GM18858 (cell line): Measurements from ENCODE around the gene ZCCHC17.
"Not testable (repeated sequence)": the region's sequence is repeated elsewhere in the genome, so short reads cannot be mapped to it uniquely, and the experiment has no call there.

Experiments used
- ATAC-seq: cut with Tn5 transposase; IDR thresholded peaks from one replicate; pipeline ENCODE4 v1.9.1; 2021; ENCODE audit not compliant: unreplicated experiment

Gene ZCCHC17, protein sequence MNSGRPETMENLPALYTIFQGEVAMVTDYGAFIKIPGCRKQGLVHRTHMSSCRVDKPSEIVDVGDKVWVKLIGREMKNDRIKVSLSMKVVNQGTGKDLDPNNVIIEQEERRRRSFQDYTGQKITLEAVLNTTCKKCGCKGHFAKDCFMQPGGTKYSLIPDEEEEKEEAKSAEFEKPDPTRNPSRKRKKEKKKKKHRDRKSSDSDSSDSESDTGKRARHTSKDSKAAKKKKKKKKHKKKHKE

DNA sequence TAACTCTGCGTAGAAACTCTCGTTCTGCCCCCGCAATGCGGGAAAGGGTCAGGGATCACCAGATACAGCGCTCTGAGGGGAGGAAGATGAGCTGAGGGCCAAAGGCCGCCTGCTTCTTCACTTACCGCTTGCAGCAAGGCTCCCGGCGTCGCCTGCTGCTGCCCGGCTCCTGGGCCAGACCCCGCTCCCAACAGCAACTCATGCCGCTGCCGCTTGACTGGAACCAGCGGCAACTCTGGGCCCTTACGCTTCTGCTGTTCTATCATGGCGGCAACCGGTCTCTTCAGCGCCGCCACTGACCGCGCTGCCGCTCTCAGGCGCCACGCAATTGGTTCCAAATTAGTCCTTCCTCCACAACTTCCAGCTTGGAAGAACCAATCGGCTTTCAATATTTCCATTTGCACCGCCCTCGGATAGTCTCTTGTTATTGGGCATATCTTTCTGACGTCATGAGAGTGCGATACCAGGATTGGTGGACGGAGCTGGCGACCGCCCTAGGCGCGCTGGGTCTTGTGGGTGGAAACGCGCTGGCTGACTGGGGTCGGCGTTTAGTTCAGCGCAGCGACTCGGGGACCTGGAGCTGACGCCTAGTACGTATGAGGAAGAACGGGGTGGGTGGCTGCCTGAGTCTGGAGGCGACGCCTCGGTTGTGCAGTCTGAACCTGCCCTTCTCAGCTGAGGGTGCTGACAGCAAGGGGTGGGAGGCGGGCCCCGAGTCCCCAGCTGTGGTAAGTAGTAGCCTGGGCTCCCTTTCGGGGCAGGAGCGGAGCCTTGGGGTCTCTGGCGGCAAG is at the start of gene ZCCHC17, which contains the start of gene SNRNP40:
Gene ZCCHC17 (plus strand): TSS at position 547 of the 791 bp plus-strand sequence. CDS start 13,067 bp downstream, outside the sequence.
Gene SNRNP40 (minus strand): TSS at position 303 of the 791 bp plus-strand sequence. CDS start 37 bp downstream, at position 266.
- peak; percentile 85 for ATAC-seq

DNA sequence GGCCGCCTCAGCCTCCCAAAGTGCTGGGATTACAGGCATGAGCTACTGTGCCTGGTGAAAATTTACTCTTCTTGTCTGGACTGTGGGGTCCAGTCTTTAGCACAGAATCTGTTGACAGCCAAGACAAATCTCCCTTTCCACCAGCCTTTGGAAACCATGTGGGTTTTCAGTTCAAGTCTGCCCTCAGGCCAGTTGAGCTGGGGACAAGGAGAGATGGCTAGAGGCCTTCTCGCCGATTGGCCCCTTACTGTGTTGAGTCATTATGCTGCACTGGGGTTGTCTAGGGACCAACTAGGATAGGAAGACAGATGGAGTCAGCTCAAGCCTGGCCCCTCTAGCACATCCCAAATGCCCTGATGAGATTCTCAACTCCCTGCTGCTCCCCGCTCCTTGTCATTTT is 48.6 kb upstream of the ZCCHC17 start:
- no peak for ATAC-seq

DNA sequence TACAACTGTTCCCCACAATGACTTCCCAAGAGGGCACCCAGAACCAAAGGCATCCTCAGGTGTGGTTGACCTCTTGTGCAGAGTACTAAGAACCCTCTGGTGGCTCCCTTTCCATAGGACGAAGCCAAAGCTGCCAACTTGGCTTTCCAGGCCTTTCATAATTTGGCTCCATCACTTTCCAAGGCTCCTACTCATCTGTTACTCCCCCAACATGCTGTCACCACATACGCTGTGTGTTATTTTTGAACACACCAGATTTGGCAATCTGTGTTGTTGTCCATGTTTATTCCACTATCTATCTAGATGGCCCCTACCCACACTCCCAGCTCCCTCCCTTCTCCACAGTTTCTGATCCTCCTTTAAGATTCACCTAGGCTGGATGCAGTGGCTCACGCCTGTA is 47.0 kb upstream of the ZCCHC17 start:
- no peak for ATAC-seq

DNA sequence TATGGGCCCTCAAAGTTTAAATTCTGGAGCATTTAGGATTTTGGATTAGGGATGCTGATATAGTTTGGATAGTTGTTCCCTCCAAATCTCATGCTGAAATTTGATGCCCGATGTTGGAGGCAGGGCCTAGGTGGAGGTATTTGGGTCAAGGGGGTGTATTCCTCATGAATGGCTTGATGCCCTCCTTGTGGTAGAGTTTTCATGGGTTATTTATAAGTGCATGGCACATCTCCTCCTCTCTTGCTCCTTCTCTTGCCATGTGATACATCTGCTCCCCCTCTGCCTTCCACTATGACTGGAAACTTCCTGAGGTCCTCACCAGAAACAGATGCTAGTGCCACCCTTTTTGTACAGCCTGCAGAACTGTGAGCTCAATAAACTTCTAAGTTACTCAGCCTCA is 39.6 kb upstream of the ZCCHC17 start:
- no peak for ATAC-seq

DNA sequence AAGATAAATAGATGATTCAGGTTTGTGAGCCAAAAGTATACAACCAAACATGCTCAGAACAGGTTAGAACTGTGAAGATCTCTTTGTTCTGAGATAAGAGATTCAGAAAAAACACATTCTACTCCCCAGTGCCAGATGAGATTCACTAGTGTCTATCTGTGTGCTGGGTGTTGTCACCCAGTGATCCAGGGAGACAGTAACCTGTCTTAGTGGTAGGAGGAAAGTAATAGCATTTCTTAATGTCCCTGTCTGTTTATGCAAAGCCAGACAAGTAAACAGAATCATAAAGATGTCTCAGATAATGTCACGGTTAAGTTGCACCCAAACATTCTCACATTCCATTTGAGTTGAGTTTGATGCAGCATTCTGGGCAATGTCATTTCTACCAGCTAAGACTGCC is 38.3 kb upstream of the ZCCHC17 start:
- ATAC-seq = no peak

DNA sequence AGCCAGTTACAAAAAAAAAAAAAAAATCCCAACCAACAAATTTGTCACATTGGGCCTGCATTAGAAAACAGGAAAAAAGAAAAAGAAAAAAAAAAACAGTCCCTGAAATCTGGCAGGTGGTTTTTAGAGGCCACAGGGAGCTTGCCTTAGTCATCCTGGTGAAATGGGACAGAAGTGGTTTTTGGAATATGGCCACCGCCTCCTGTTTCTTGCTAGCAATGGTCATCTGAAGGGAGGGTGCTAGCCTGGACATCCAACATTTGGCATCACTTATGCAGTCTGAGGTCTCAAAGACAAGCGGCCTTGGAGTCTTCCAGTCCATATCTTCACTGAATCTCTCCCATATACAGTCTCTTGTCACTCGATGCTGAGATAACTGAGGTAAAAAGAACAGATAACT is 37.1 kb upstream of the ZCCHC17 start:
- ATAC-seq = no peak

DNA sequence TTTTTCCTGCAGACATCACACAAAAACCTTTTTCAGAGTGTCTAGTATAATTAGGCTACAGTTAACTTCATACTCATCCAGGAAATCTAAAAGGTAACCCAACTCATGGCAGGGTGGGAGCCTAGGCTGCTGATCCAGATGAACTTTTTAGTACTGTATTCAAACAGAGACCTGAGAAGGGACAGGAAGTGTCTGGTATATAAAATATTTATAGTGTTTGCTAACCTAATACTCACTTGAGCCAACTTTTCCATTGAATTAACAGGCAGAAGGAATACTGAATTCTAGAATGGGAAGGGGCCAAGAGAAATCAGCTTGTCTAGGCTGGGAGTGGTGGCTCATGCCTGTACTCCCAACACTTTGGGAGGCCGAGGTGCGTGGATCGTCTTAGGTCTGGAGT is 34.9 kb upstream of the ZCCHC17 start:
- ATAC-seq = no peak

DNA sequence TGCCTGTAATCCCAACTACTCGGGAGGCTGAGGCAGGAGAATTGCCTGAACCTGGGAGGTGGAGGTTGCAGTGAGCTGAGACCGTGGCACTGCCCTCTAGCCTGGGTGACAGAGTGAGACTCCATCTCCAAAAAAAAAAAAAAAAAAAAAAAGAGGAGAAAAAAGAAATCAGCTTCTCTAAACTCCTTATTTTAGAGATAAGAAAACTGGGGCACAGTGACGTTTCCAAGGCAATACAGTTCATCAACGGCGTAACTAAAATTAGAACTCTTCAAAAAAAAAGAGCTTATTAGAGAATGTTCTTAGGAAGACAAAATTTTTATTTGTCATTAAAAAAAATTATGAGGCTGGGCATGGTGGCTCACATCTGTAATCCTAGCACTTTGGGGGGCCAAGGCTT is 34.4 kb upstream of the ZCCHC17 start:
- not testable (repeated sequence) for ATAC-seq

DNA sequence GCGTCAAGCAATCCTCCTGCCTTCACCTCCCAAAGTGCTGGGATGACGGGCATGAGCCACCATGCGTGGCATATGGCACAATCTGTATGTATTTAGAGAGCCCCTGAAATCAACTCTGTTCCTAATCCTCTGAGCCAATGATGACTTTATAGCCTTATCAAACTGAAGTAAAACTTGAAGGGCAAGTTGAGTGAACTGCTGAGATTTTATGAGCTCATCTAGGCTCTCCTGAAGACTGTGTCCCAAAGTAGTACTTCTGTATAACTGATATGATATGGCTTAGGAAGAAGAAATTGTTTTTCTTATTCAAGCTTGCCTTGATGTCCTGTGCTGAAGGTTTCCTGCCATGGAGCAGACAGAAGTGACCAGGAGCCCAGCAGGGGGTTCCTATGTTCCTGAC is 33.4 kb upstream of the ZCCHC17 start:
- no peak for ATAC-seq

DNA sequence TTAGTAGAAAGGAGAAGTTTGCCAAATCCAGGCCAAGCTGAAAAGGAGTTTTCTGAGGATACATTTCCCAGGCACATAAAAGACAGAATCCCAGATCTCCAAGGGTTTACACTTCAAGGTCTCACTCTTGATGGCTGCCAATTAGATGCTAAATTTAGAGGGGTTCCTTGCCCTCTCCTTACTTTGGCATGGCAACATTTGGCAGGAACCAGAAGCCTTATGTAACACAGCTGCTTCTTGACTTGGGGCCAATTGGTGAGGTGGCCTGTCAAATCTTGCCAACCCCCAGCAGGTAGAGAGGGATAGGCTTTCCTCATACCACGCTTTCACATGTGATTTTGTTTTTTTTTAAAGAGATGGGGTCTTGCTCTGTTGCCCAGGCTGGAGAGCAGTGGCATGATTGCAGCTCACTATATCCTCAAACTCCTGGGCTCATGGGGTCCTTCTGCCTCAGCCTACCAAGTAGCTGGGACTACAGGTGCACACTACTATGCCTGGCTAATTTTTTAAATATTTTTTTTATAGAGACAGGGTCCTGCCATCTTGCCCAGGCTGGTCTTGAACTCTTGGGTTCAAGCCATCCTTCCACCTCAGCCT is 31.9 kb upstream of the ZCCHC17 start:
- ATAC-seq = no peak

DNA sequence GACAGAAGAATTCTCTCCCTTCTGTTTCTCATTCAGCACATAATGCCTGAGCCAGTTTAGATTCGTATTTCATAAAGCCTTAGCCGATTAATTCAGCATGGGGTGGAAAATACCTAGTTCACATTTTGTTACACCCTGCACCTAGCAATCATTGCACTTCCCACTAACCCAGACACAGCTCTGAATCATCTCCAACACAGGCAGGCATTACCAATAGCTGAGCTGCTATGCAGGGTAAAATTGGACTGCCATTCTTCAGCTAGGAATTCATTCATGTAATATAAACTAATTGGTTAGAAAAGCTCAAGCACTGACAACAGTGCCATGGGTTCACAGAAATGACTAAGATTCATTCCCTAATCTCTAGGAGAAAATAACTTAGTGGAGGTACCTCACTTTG is 30.3 kb upstream of the ZCCHC17 start:
- no peak for ATAC-seq

DNA sequence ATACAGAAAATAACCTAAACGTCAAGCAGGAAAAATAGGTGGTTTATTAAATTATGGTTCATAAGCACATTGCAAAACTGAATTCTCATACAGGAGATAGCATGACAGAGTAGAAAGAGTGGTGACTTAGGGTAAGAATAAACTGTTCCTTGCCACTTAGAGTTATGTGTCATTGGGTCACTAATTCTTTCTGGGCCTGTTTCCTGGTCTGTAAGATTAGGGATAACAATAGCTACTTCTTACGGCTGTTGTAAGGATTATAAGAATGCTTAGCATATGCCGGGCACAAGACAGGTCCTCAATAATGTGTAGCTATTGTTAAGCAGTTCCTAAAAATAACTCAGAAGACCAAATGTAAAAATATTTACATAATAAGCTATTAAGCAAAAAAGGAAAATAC is 24.5 kb upstream of the ZCCHC17 start:
- no peak for ATAC-seq

DNA sequence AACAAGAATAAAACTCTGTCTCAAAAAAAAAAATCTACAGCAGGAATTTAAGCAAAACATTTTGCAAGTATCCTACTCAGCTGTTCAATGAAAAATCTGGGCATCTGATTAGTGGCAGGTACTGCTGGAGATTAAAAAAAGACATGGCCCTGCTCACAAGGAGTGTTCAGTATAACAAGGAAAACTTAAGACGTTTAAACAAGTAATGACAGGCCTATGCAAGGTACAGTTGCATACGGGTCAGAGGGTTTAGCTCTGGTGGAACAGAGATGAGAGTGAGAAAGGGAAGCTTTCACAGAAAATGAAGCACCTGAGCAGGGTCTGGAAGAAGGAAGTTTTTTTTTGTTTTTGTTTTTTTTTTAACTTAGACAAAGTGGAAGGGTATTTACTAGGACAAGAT is 23.2 kb upstream of the ZCCHC17 start:
- ATAC-seq = no peak

DNA sequence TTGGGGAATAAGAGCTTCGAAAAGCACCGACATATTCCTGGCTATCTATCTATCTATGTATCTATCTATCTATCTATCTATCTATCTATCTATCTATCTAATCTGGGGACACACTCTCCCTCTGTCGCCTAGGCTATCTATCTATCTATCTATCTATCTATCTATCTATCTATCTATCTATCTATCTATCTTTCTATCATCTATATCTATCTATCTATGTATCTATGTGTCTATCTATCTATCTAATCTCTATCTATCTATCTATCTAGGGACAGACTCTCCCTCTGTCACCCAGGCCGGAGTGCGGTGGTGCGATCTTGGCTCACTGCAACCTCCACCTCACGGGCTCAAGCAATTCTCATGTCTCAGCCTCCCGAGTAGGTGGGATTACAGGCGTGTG is 14.4 kb upstream of the ZCCHC17 start:
- not testable (repeated sequence) for ATAC-seq

DNA sequence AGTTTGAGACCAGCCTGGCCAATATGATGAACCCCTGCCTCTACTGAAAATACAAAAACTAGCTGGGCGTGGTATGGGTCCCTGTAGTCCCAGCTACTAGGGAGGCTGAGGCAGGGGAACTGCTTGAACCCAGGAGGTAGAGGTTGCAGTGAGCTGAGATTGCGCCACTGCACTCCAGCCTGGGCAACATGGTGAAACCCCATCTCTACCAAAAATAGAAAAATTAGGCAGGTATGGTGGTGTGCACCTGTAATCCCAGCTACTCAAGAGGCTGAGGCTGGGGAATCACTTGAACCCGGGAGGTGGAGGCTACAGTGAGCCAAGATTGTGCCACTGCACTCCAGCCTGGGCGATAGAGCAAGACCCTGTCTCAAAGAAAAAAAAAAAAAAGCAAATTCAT is 9.0 kb upstream of the ZCCHC17 start:
- ATAC-seq = not testable (repeated sequence)

DNA sequence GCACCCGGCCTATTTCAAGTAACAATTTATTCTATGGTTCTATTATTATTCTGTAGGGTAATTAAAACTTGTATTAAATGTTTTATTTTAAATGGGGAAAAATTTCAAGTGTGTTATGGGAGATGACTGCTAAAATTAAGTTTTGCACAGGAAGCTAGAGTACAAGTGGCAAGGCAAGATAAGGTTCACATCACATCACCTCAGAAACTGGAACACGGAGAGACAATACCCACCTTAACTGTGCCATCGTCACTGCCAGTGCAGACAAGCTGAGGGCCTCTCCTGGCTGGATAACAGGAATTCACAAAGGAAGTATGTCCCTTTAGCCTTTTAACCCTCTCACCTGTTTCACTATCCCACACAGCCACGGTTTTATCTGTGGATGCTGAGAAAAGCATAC is 7.8 kb upstream of the ZCCHC17 start:
- no peak for ATAC-seq

DNA sequence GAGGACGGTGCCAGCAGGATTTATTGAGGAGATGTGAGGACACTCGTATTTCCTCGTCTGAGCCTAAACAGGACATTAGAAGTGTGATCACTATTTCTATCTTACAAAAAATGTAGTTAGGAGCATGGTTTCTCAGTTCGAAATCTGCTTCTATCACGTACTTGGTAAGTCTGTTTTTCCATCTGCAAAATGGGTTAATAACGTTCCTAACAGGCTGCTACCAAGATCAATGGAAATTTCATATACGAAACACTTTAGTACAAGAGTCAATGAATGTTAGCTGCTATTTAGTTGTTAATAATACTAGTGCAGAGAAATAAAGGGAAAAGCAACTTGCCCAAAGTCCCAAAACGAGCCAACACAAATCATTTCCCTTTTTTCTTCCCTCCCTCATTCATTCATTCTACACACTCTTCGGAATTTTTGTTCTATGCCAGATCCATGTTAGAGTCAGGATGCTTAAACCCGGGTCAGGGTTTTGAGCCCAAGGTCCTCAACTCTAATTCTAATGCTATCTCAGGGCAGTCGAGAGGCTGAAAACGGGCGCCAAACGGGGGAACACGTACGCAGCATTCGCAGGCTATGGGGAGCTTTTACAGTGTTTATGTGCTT is 852 bp upstream of the ZCCHC17 start:
- no peak for ATAC-seq

DNA sequence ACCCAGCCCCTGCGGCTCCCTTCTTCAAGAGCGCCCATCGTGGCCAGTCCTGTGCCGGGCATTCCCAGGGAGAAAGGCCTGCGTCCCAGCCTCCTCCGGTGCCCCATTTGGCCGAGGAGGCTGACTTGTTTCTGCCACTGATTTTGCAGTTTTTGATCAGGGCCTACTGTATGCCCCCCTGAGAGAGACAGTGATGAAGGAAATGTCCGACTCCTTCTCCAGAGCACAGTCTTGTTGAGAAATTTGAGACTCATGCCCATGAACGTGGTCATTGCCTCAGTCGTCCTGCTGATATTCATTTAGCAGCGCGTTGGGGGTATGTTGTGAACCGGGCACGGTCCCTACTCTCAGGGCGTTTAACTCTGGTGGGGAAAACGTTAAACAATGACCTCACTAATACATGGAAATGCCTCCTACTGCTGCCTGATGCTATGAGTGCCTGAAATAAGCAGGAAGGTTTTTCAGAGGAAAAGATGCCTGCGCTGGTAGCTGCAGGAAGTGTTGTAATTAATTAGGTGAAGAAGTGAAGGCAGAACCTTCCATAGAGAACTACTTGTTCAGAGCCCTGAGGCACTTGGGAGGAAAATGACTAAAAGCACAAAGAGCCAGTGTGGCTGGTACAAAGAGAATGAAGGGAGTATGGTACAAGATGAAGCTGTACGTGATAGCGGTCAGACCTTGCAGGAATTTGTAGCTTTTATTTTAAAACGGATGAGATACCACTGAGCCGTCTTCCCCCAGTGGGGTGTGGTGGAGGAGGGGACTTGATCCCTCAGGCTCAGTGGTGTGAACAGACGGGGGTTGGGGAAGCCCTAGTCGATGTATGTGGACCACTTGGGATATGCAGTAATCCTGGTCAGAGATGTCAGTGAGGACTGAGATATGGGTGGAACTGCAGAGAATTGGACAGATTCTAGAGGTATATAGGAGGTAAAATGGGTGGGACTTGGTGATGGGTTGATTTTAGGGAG is 730 bp downstream of the ZCCHC17 start:
- ATAC-seq = no peak

DNA sequence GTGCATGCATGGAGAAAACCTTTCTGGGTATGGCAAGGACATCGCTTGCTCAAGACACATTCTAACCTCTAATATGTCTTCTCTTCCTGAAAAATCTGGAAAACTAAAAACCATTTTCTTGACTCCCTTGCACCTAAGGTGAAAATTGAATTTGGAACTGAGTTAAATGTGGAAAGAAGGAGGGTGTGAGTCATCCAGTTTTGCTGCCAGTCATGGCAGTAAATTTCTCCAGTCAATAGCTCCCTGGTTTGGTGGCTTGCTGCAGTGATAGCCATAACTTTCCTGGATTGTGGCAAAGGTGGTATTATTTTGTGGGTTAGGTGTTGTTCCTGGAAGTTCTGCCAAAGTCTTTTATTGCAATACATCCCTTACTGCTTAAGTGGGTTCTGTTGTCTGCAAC is 2.5 kb downstream of the ZCCHC17 start:
- ATAC-seq = no peak

DNA sequence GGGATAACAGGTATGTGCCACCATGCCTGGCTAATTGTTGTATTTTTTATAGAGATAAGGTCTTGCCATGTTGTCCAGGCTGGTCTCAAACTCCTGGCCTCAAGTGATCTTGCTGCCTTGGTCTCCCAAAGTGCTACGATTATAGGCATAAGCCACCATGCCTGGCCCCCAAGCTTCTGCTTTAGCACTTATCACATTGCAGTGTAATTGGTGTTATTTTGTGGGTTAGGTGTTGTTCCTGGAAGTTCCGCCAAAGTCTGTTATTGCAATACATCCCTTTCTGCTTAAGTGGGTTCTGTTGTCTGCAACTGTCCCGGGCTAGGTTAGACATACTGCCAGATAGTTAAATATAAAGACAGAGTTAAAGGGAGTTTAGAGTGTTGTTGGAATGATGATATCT is 3.4 kb downstream of the ZCCHC17 start:
- ATAC-seq = no peak
